ENCODE measurements around the gene TENT4B. TPM values are rescaled to one million over a fixed set of nuclear protein-coding genes. Genes with fewer than 3 reads are reported as not detected.

Gene TENT4B
- total RNA-seq, 1 experiment from 2014 or later: 16.9 TPM

GRCh38 chr16:50246299-50247122 is 93.4 kb downstream of the TENT4B start:
- Histone ChIP-seq H3K79me2 (ENCODE audit: insufficient read depth, low read length) (no peaks in the 10 kb centered on the region), H3K4me3 (replicated peaks in 1 of 2; ENCODE audit: low read depth in 1 of 2, low read length in 2 of 2) (peak overlapping the region; percentile 57 to 62), H3K36me3 (ENCODE audit: control insufficient read depth in 1 of 2, insufficient read depth in 2 of 2, low read length in 2 of 2) (no peaks in the 10 kb centered on the region), H3K4me1 (ENCODE audit: control insufficient read depth in 1 of 2, insufficient read depth in 2 of 2, low read length in 2 of 2) (peaks cover 11 to 25% of the 10 kb centered on the region in 2 experiments; a peak in 3 of 4 replicates), H4K20me1 (ENCODE audit: insufficient read depth) (no peaks in the 10 kb centered on the region), H3K9me3 (ENCODE audit: control insufficient read depth in 1 of 2, insufficient read depth in 1 of 2, low read depth in 1 of 2, low read length in 2 of 2) (no peaks in the 10 kb centered on the region), H3K9ac (ENCODE audit: low read length) (peak overlapping the region; percentile 60), H3K9me2 (ENCODE audit: insufficient read depth) (no peaks in the 10 kb centered on the region), H2AFZ (ENCODE audit: low read depth, low read length, poor library complexity, severe bottlenecking) (no peak overlapping the region), H3K27me3 (ENCODE audit: insufficient read depth, low read length) (no peaks in the 10 kb centered on the region), H3K27ac (ENCODE audit: low read depth, low read length) (peak overlapping the region; percentile 46; the same call in 1 of the 2 replicates), H3K4me2 (ENCODE audit: low read length) (peak overlapping the region; percentile 91)
- ATAC-seq (peak; percentile 23), DNase-seq (ENCODE audit: low read depth, low spot score) (no peak)
- CTCF ChIA-PET: interaction anchor here (1.3 kb wide), 1 partner anchor 36 kb away, joined by 4 read pairs; no protein-coding TSS in a partner anchor
- intact Hi-C loops (cut with micrococcal nuclease): no loop called here
- POLR2A ChIA-PET: no interaction called here
- BruUV-seq (replicated peaks): no TSS peak
- TF ChIP-seq ZBTB33 (IDR thresholded peaks at IDR 0.05; ENCODE audit: extremely low read depth, insufficient replicate concordance, low read length) (no peak), POLR2A (IDR thresholded peaks at IDR 0.05; ENCODE audit: borderline replicate concordance, extremely low read depth, insufficient read depth, insufficient read length) (no peak), ZFX (IDR thresholded peaks at IDR 0.05) (peak; percentile 35; the same call in 1 of the 2 replicates), EZH2phosphoT487 (IDR thresholded peaks at IDR 0.05; ENCODE audit: borderline replicate concordance) (no peak)
- RAD21 ChIA-PET (ENCODE audit: low non-redundant PET in 1 of 2, low total read pairs in 2 of 2, uncharacterized antibody in 2 of 2, unreplicated experiment in 2 of 2): no interaction called here

All from HCT116 (cell line).